ENCODE data around the gene PPP2R2B.

The PPP2R2B gene

DNA sequence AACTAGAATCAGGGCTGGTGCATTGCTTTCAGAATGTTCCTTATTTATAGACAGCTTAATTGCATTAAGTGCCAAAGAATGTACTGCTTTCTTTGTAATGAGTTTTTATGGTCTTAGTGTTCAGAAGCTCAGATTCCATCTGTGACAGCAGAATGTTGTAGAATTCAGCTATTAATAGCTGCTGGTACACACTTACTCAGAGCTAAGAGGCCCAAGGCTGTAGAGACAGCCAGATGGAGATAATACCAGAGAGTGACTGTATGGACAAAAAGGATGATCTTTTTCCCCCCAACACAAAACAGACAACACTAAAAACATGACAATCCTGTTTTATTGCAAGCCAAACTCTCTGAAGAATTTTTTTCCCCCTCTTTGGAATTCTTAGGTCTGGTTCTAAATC lies 50.2 kb downstream of the PPP2R2B start:
- in situ Hi-C loops (cut with MboI; ENCODE audit: low sequenced_read_pairs) = no loop called here

GRCh38 chr5:146827901-146828300 lies 50.7 kb downstream of the PPP2R2B start:
- in situ Hi-C loops (cut with MboI; ENCODE audit: low sequenced_read_pairs) = no loop called here

DNA sequence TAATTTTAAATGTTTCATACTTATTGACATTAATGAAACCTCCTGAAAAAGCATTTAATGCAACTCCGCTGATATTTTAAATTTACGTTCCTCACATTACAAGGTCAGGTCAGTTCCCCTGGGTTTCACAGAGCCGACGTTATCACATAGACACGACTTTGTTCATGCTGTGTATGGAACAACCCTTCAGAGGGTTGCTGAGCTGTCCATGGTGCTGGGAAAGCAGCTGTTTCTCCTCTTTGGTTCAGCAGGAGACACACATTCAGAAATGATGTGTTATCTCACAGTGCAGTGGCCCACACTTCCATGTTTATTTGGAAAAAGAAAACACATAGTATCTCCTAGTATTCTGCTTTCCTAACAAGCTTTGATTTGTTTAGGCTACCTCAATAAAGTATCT lies 53.5 kb downstream of the PPP2R2B start:
- in situ Hi-C loops (cut with MboI; ENCODE audit: low sequenced_read_pairs) = no loop called here

DNA sequence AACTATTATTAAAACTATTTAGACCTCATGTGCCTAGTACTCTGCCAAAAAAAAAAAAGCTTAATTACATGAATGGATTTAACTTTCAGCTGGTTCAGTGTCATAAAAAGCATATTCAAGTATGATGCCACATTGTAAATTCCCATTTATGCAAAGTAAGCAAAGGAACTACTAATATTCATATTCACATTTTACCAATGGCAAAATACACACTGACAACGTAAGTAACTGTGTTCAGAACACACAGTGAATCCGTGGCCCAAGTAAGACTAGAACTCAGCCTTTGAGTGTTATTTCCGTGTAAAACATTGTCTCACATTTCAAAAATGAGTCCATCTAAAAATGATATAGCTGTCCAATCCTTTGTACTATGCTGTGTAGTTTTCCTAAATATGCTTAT lies 56.8 kb downstream of the PPP2R2B start:
- in situ Hi-C loops (cut with MboI; ENCODE audit: low sequenced_read_pairs) = no loop called here

DNA sequence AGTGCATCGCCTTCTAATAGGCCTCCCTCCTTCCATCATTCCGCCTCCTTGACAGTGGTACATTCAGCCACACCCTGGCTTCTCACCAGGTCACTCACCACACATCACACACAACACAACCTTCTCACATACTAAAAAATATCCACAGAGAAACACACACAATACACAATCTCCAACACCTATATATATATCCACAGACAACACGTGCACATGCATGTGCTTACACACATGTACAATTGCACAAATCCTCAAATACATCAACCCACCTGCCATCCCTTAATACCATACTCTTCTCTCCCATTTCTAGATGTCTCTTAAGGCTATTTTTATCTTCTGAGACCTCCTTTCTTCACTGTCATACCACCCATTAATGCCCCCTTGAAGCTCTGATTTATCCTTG lies 57.6 kb downstream of the PPP2R2B start:
- in situ Hi-C loops (cut with MboI; ENCODE audit: low sequenced_read_pairs) = no loop called here

- in situ Hi-C loops (cut with MboI; ENCODE audit: low sequenced_read_pairs) = no loop called here
Observed at GRCh38 chr5:146818822-146819221, 59.7 kb downstream of the PPP2R2B start.

DNA sequence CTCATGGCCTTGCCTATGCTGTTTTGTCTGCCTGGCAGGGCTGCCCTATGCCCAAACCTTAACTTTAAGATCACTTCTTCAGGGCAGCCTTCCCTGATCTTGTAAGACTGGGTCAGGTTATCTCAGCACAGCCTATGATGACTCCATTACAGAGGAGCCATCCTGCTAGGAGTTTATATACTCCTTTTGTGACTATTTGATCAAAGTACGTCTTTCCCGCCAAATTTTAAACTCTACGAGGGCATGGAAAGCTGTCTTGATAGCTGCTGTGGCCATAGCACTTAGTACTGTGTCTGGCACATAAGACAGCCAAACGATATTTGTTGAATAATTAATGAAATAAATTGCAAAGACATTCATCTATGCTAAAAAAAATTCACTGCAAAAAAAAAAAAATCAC lies 60.6 kb downstream of the PPP2R2B start:
- in situ Hi-C loops (cut with MboI; ENCODE audit: low sequenced_read_pairs) = no loop called here

- in situ Hi-C loops (cut with MboI; ENCODE audit: low sequenced_read_pairs) = no loop called here
Observed at GRCh38 chr5:146816775-146817387, 61.7 kb downstream of the PPP2R2B start.

- in situ Hi-C loops (cut with MboI; ENCODE audit: low sequenced_read_pairs) = no loop called here
Observed at GRCh38 chr5:146815411-146815810, 63.1 kb downstream of the PPP2R2B start.

- in situ Hi-C loops (cut with MboI; ENCODE audit: low sequenced_read_pairs) = no loop called here
Observed at GRCh38 chr5:146813346-146814157, 65.0 kb downstream of the PPP2R2B start.

- in situ Hi-C loops (cut with MboI; ENCODE audit: low sequenced_read_pairs) = no loop called here
Observed at GRCh38 chr5:146805081-146805480, 73.5 kb downstream of the PPP2R2B start.

- in situ Hi-C loops (cut with MboI; ENCODE audit: low sequenced_read_pairs) = no loop called here
Observed at GRCh38 chr5:146802945-146803522, 75.5 kb downstream of the PPP2R2B start.

GRCh38 chr5:146799671-146800070 lies 78.9 kb downstream of the PPP2R2B start:
- in situ Hi-C loops (cut with MboI; ENCODE audit: low sequenced_read_pairs) = no loop called here

DNA sequence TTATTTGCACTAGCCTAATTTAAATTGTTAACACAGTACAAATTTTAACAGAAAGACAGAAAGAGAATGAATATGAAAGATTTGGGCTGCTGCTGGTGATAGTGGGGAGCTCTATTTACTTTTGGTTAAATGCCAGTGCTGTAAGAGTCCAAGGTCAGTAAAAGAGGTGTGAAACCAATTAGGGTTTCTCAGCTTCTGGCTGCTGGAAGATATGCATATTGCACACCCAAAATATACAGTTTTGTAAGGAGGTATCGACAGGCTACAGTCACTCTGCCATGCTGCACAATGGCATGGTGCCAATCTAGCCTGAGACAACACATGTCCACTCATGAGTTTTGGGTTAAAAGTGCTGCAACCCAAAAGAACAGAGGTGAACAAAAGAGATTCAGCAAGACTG lies 79.3 kb downstream of the PPP2R2B start:
- in situ Hi-C loops (cut with MboI; ENCODE audit: low sequenced_read_pairs) = no loop called here

- in situ Hi-C loops (cut with MboI; ENCODE audit: low sequenced_read_pairs) = no loop called here
Observed at GRCh38 chr5:146797658-146798057, 80.9 kb downstream of the PPP2R2B start.

GRCh38 chr5:146796911-146797310 lies 81.6 kb downstream of the PPP2R2B start:
- in situ Hi-C loops (cut with MboI; ENCODE audit: low sequenced_read_pairs) = no loop called here

GRCh38 chr5:146796144-146796543 lies 82.4 kb downstream of the PPP2R2B start:
- in situ Hi-C loops (cut with MboI; ENCODE audit: low sequenced_read_pairs) = no loop called here

- in situ Hi-C loops (cut with MboI; ENCODE audit: low sequenced_read_pairs) = no loop called here
Observed at GRCh38 chr5:146794326-146795029, 84.1 kb downstream of the PPP2R2B start.

DNA sequence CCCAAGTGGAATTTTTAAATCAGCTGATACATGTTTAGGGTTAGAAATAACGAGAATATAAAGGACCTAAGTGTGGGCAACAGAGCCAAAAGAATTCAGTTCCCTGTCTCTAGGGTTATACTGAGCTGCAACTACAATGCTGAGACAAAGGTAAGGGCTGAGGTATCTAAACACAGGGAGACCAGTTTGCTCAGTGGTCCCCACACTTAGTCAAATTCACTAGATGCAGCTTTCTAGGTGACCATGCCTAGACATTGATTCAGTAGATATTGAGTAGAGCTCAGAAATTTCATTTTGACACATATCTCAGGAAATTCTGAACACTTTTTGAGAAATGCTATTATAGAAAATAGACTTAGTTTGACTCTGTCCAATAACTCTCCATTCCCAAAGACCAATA lies 84.8 kb downstream of the PPP2R2B start:
- in situ Hi-C loops (cut with MboI; ENCODE audit: low sequenced_read_pairs) = no loop called here

DNA sequence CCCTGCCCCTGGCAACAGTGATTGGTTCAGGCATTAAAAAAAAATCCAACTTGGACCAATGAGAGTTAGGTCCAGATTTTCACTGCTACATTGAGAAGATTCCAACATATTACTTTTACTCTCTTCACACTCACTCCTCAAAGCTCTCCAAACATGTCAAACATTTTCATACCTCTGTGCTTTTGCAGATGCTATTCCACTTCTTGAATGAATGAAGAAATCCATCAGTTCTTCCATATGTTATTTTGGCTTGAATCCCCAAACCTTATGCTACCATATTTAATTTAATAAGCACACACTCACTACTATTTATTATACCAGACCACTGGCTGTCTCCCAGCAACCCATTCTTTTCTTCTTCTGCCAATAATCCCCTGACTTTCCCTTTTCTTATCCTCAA lies 87.1 kb downstream of the PPP2R2B start:
- in situ Hi-C loops (cut with MboI; ENCODE audit: low sequenced_read_pairs) = no loop called here

Measured in HL-60/S4 (cell line).